ENCODE measurements around the gene SCN8A. TPM values are rescaled to one million over a fixed set of nuclear protein-coding genes. Genes with fewer than 3 reads are reported as not detected.
A peak's percentile ranks its signal among the peaks of the same experiment; 100 is the strongest.

SCN8A gene
- total RNA-seq, 1 experiment from 2014 or later, result 1.1 TPM

GRCh38 chr12:51846271-51846691, 255.2 kb downstream of the SCN8A start:
- in situ Hi-C loops (cut with HindIII; ENCODE audit: low pct_unique_long_range_greater_than_20kb, low sequenced_read_pairs), result no loop called here
- no peak for DNase-seq (ENCODE audit: low read depth, low spot score)

GRCh38 chr12:51846911-51847642, 256.0 kb downstream of the SCN8A start:
- in situ Hi-C loops (cut with HindIII; ENCODE audit: low pct_unique_long_range_greater_than_20kb, low sequenced_read_pairs), result no loop called here
- no peak for DNase-seq (ENCODE audit: low read depth, low spot score)

GRCh38 chr12:51847643-51848325, 256.8 kb downstream of the SCN8A start:
- DNase-seq (ENCODE audit: low read depth, low spot score), result no peak
- in situ Hi-C loops (cut with HindIII; ENCODE audit: low pct_unique_long_range_greater_than_20kb, low sequenced_read_pairs), result no loop called here

- DNase-seq (ENCODE audit: low read depth, low spot score), result no peak
- in situ Hi-C loops (cut with HindIII; ENCODE audit: low pct_unique_long_range_greater_than_20kb, low sequenced_read_pairs), result no loop called here
Observed at GRCh38 chr12:51848326-51848727, 257.3 kb downstream of the SCN8A start, which contains the start of gene FIGNL2. TSS of gene FIGNL2 (minus strand) at chr12:51848718. CDS start at chr12:51822413, 26,305 bp downstream.

GRCh38 chr12:51848841-51849735, 258.1 kb downstream of the SCN8A start:
- in situ Hi-C loops (cut with HindIII; ENCODE audit: low pct_unique_long_range_greater_than_20kb, low sequenced_read_pairs), result no loop called here
- DNase-seq (ENCODE audit: low read depth, low spot score), result no peak

- DNase-seq (ENCODE audit: low read depth, low spot score), result no peak
- in situ Hi-C loops (cut with HindIII; ENCODE audit: low pct_unique_long_range_greater_than_20kb, low sequenced_read_pairs), result no loop called here
Observed at GRCh38 chr12:51850081-51850964, 259.3 kb downstream of the SCN8A start.

- in situ Hi-C loops (cut with HindIII; ENCODE audit: low pct_unique_long_range_greater_than_20kb, low sequenced_read_pairs), result no loop called here
- DNase-seq (ENCODE audit: low read depth, low spot score), result no peak
Observed at GRCh38 chr12:51850965-51851299, 259.9 kb downstream of the SCN8A start.

GRCh38 chr12:51851413-51852124, 260.5 kb downstream of the SCN8A start:
- in situ Hi-C loops (cut with HindIII; ENCODE audit: low pct_unique_long_range_greater_than_20kb, low sequenced_read_pairs), result no loop called here

GRCh38 chr12:51852404-51853137, 261.5 kb downstream of the SCN8A start:
- no peak for DNase-seq (ENCODE audit: low read depth, low spot score)
- in situ Hi-C loops (cut with HindIII; ENCODE audit: low pct_unique_long_range_greater_than_20kb, low sequenced_read_pairs), result no loop called here

More at GRCh38 chr12:51851413-51852124, 260.5 kb downstream of the SCN8A start:
- no peak for DNase-seq (ENCODE audit: low read depth, low spot score)

GRCh38 chr12:51855586-51856428, 264.8 kb downstream of the SCN8A start:
- peak; percentile 60 for DNase-seq (ENCODE audit: low read depth, low spot score)
- in situ Hi-C loops (cut with HindIII; ENCODE audit: low pct_unique_long_range_greater_than_20kb, low sequenced_read_pairs), result no loop called here

- in situ Hi-C loops (cut with HindIII; ENCODE audit: low pct_unique_long_range_greater_than_20kb, low sequenced_read_pairs), result no loop called here
- DNase-seq (ENCODE audit: low read depth, low spot score), result no peak
Observed at GRCh38 chr12:51860986-51861385, 270.0 kb downstream of the SCN8A start.

Other genes with a start within 250 kb of the SCN8A start
- gene CELA1, start 244.6 kb upstream of the SCN8A start, total RNA-seq (2014; rRNA removed; shearing (Covaris generic)), result not detected in 2 replicates
- gene GALNT6, start 199.8 kb upstream of the SCN8A start, total RNA-seq (2014; rRNA removed; shearing (Covaris generic)), result 1.3 and 3.7 TPM in 2 replicates
- 0.11 TPM in 1 of 2 replicates, not detected in the other for gene SLC4A8, start 166.4 kb upstream of the SCN8A start, total RNA-seq (2014; rRNA removed; shearing (Covaris generic))

Measured in SK-MEL-5 (cell line).